Naive thymus-derived CD4-positive, alpha-beta T cell (primary cell): ENCODE measurements around the gene EIF4E1B. TPM values are rescaled to one million over a fixed set of nuclear protein-coding genes. Genes with fewer than 3 reads are reported as not detected.

Source experiments
- ATAC-seq: fragments of 150-1000 bp; cut with Tn5 transposase; 2 replicates; pipeline ENCODE4 v1.10.0; 2021; ENCODE audit warnings: mild to moderate bottlenecking, moderate library complexity
- CTCF ChIA-PET: fragments of 350-600 bp; sonication (Branson Sonifier 250); formaldehyde crosslinking; loops from one replicate; lab custom pipeline; 2021; ENCODE audit warnings: antibody characterized with exemption; lab: Charles Lee
- POLR2A ChIA-PET: fragments of 350-600 bp; sonication (Branson Sonifier 250); formaldehyde crosslinking; loops from one replicate; lab custom pipeline; 2021; ENCODE audit warnings: antibody characterized with exemption, inconsistent platforms; lab: Charles Lee
- DNase-seq, 9 donors: peaks; one replicate each; pipeline versions ENCODE4 v3.0.0 to v3.0.0-alpha.2; 2020 to 2022; ENCODE audit warnings: mixed read lengths in 1 of 9
- H3K27ac ChIP-seq: one replicate; pipeline ENCODE4 v1.7.0; 2013; ENCODE audit warnings: mild to moderate bottlenecking, low read depth, low read length, moderate library complexity
- H3K27me3 ChIP-seq, 2 donors: one replicate each; pipeline ENCODE4 v1.7.0; 2013; ENCODE audit warnings: low read length in 2 of 2, mild to moderate bottlenecking in 2 of 2, moderate library complexity in 2 of 2; ENCODE audit not compliant: control insufficient read depth in 2 of 2, insufficient read depth in 2 of 2
- H3K36me3 ChIP-seq, 3 experiments: 1 replicate in 2 of 3; 2 replicates in 1 of 3; pipeline ENCODE4 v1.7.0; 2013; ENCODE audit warnings: low read length in 3 of 3, mild to moderate bottlenecking in 3 of 3, moderate library complexity in 1 of 3; ENCODE audit not compliant: insufficient read depth in 3 of 3, control insufficient read depth in 2 of 3
- H3K4me1 ChIP-seq, 2 donors: one replicate each; pipeline ENCODE4 v1.7.0; 2013; ENCODE audit warnings: low read length in 2 of 2, mild to moderate bottlenecking in 2 of 2, moderate library complexity in 1 of 2; ENCODE audit not compliant: control insufficient read depth in 2 of 2, insufficient read depth in 2 of 2
- H3K4me3 ChIP-seq: 2 replicates; pipeline ENCODE4 v1.7.0; 2013; ENCODE audit warnings: mild to moderate bottlenecking, low read length
- H3K9me3 ChIP-seq, 3 experiments: 1 replicate in 2 of 3; 2 replicates in 1 of 3; pipeline ENCODE4 v1.7.0; 2013; ENCODE audit warnings: low read length in 3 of 3; ENCODE audit not compliant: control insufficient read depth in 2 of 3
- H3K27ac Mint-ChIP-seq, 9 donors: one replicate each; pipeline ENCODE4 v1.8.0; 2020 to 2022; ENCODE audit warnings: mixed read lengths in 9 of 9, mild to moderate bottlenecking in 8 of 9, moderate library complexity in 5 of 9, inconsistent platforms in 2 of 9
- H3K27me3 Mint-ChIP-seq, 5 donors: one replicate each; pipeline ENCODE4 v1.8.0; 2021 to 2022; ENCODE audit warnings: mixed read lengths in 5 of 5, mild to moderate bottlenecking in 1 of 5
- H3K36me3 Mint-ChIP-seq, 5 donors: one replicate each; pipeline ENCODE4 v1.8.0; 2020 to 2022; ENCODE audit warnings: mixed read lengths in 5 of 5, mild to moderate bottlenecking in 3 of 5, inconsistent platforms in 1 of 5
- H3K4me1 Mint-ChIP-seq, 7 donors: one replicate each; pipeline ENCODE4 v1.8.0; 2020 to 2022; ENCODE audit warnings: mixed read lengths in 7 of 7, mild to moderate bottlenecking in 3 of 7, inconsistent platforms in 1 of 7
- H3K4me3 Mint-ChIP-seq, 10 donors: one replicate each; pipeline ENCODE4 v1.8.0; 2020 to 2022; ENCODE audit warnings: mild to moderate bottlenecking in 10 of 10, mixed read lengths in 10 of 10, moderate library complexity in 6 of 10, inconsistent platforms in 2 of 10
- H3K9me3 Mint-ChIP-seq, 11 donors: one replicate each; pipeline ENCODE4 v1.8.0; 2020 to 2022; ENCODE audit warnings: mixed read lengths in 11 of 11, mild to moderate bottlenecking in 4 of 11, inconsistent platforms in 1 of 11, moderate library complexity in 1 of 11
- intact Hi-C, 2 donors: fragments of 100-400 bp; cut with micrococcal nuclease; formaldehyde crosslinking; loops; one replicate each; pipeline ENCODE4 v1.15.1; 2023
- polyA plus RNA-seq, 2 donors: library from polyadenylated mRNA; unstranded; fragments of 300-500 nt; fragmentation: Illumina TruSeq; gene quantifications; one replicate each; pipeline ENCODE4 v1.2.3, GENCODE V29; 2021
- total RNA-seq, 6 experiments: library from RNA in 5 of 6; stranded (reverse) in 5 of 6; gene quantifications; 1 replicate in 5 of 6; 2 replicates in 1 of 6; pipeline ENCODE4 v1.2.3 and lab custom pipeline; 2021 to 2026

Gene EIF4E1B
- total and polyA plus RNA-seq, 7 experiments from 2014 or later: not detected

- Histone ChIP-seq H3K9me3 (no peaks in the 10 kb centered on the region), H3K4me1 (peaks cover 0 to 14% of the 10 kb centered on the region in 2 donors), H3K36me3 (no peaks in the 10 kb centered on the region), H3K27me3 (peaks cover 4 to 8% of the 10 kb centered on the region in 2 donors), H3K4me3 (no peak overlapping the region), H3K27ac (no peak overlapping the region)
- CTCF ChIA-PET: interaction anchor here (1.0 kb wide), 1 partner anchor 42 kb away, joined by 3 read pairs; no protein-coding TSS in a partner anchor
- intact Hi-C loops: loop anchor here (1.0 to 2.0 kb wide), 5 partner anchors 8 to 889 kb away; partner anchors contain the start of genes GPRIN1 (in 1 of the 2) and TSPAN17 (in 1 of the 2)
- peaks cover 0 to 10% (median 4%) of the 10 kb centered on the region in 5 donors for H3K36me3 Mint-ChIP-seq
- DNase-seq: no peak
- ATAC-seq: no peak
- peaks cover 0 to 2% (median 0%) of the 10 kb centered on the region in 11 donors for H3K9me3 Mint-ChIP-seq
- H3K27me3 Mint-ChIP-seq: peaks cover 46 to 85% (median 51%) of the 10 kb centered on the region in 5 donors
- peaks cover 8 to 23% (median 14%) of the 10 kb centered on the region in 7 donors for H3K4me1 Mint-ChIP-seq
- POLR2A ChIA-PET: no interaction called here
- no peak overlapping the region for H3K27ac Mint-ChIP-seq
- H3K4me3 Mint-ChIP-seq: peak overlapping the region; percentile 38 to 80 (median 60)
Measured at GRCh38 chr5:176618783-176619182, 11.7 kb upstream of the EIF4E1B start.

- ChIA-PET CTCF (interaction anchor here (0.7 to 1.0 kb wide), 2 partner anchors 41 kb away, joined by 3 read pairs; no protein-coding TSS in a partner anchor), POLR2A (no interaction called here)
- ATAC-seq: peak; percentile 92
- H3K27me3 ChIP-seq: peaks cover 4 to 8% of the 10 kb centered on the region in 2 donors
- H3K36me3 ChIP-seq: no peaks in the 10 kb centered on the region
- Mint-ChIP-seq H3K36me3 (peaks cover 0 to 10% (median 4%) of the 10 kb centered on the region in 5 donors), H3K27ac (no peak overlapping the region), H3K4me3 (peak overlapping the region; percentile 40 to 80 (median 60)), H3K4me1 (peaks cover 8 to 23% (median 14%) of the 10 kb centered on the region in 7 donors), H3K27me3 (peaks cover 46 to 85% (median 51%) of the 10 kb centered on the region in 5 donors), H3K9me3 (peaks cover 0 to 2% (median 0%) of the 10 kb centered on the region in 11 donors)
- peak overlapping the region; percentile 13 for H3K4me3 ChIP-seq
- H3K27ac ChIP-seq: no peak overlapping the region
- peak; percentile 34 to 83 (median 63) for DNase-seq
- peaks cover 0 to 14% of the 10 kb centered on the region in 2 donors for H3K4me1 ChIP-seq
- H3K9me3 ChIP-seq: no peaks in the 10 kb centered on the region
- intact Hi-C loops: loop anchor here (1.0 to 2.0 kb wide), 5 partner anchors 9 to 890 kb away; partner anchors contain the start of genes GPRIN1 (in 1 of the 2) and TSPAN17 (in 1 of the 2)
Measured at GRCh38 chr5:176619203-176619568, 11.3 kb upstream of the EIF4E1B start.

DNA sequence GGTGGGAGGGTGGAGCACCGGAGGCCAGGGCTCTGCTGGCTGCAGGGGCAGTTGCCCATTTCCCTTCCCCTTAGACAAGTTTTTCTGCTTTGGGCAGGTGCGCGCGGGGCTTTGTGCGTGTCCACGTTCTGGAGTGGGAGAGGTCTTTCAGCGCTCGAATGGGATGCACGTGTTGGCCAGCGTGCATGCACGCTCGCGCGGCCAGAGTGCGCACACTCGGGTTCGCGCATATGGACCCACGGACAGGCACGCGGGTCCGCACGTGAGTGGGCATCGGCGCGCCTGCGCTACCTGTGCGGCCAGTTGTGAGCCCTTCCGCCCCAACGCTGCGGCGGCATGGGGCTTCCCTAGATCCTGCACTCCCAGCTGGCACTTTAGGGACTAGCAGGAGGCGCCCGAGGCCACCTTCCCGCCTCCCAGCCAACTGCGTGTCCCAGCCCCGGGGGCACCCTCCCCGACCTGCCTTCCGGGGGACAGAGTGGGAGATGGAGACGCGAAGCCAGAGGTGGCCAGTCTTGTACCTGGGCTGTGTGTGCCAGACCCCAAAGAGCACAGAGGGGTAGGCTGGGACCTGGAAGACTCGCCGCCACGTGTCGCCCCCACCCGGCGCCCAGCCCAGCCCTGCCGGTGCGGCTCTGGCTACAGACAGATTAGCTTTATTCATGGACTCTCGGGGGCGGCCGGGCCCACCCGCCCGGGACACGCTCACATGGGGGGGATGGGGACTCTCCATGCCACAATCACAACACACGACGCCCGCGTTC lies 10.7 kb upstream of the EIF4E1B start:
- intact Hi-C loops: loop anchor here (1.0 to 2.0 kb wide), 5 partner anchors 9 to 890 kb away; partner anchors contain the start of genes GPRIN1 (in 1 of the 2) and TSPAN17 (in 1 of the 2)
- Mint-ChIP-seq H3K27me3 (peaks cover 46 to 86% (median 50%) of the 10 kb centered on the region in 5 donors), H3K9me3 (peaks cover 0 to 2% (median 0%) of the 10 kb centered on the region in 11 donors), H3K4me1 (peaks cover 8 to 23% (median 14%) of the 10 kb centered on the region in 7 donors), H3K4me3 (peak overlapping the region; percentile 70 to 85 (median 80)), H3K36me3 (peaks cover 0 to 10% (median 4%) of the 10 kb centered on the region in 5 donors), H3K27ac (no peak overlapping the region)
- peaks cover 4 to 8% of the 10 kb centered on the region in 2 donors for H3K27me3 ChIP-seq
- H3K36me3 ChIP-seq: no peaks in the 10 kb centered on the region
- H3K4me3 ChIP-seq: peak overlapping the region; percentile 13
- ChIA-PET CTCF (interaction anchor here (0.7 kb wide), 1 partner anchor 41 kb away, joined by 3 read pairs; no protein-coding TSS in a partner anchor), POLR2A (interaction anchor here (0.7 kb wide), 1 partner anchor 27 kb away, joined by 3 read pairs; the partner anchor contains the start of gene TSPAN17)
- no peak overlapping the region for H3K27ac ChIP-seq
- ATAC-seq (no peak), DNase-seq (no peak)
- H3K4me1 ChIP-seq: peaks cover 0 to 14% of the 10 kb centered on the region in 2 donors
- H3K9me3 ChIP-seq: no peaks in the 10 kb centered on the region

DNA sequence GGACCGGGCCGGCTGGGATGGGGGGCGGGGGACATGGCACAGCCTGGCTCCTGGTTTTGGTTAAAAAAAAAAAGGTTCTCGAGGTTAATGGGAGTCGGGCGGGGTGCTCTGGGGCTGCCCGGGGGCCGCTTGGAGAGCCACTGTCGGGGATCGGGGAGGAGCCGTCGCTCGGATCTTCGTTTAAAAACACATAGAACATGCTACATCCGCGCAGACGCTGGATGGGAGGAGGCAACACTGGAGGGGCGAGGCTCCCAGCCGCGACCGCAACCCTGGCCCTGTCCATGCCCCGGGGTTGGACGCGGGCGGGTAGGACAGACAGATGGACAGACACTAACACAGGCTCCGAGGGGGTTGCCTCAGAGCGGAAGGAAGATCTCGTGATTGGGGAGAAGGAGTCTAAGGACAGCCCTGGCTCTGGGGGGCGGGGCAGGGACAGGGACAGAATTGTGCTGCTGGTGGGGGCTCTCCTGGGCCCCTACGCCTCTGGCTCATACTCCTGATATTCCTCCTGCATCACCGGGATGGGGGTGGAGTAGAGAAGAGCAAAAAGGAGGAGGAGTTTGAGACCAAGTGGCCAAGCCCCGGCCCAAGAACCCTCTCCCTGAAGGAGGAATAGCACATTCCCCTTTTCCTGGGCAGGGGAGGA lies 10.0 kb upstream of the EIF4E1B start:
- Mint-ChIP-seq H3K4me1 (peaks cover 8 to 23% (median 14%) of the 10 kb centered on the region in 7 donors), H3K27me3 (peaks cover 42 to 84% (median 47%) of the 10 kb centered on the region in 5 donors), H3K4me3 (peak overlapping the region; percentile 70 to 85 (median 80)), H3K9me3 (peaks cover 0 to 2% (median 0%) of the 10 kb centered on the region in 11 donors), H3K27ac (peak overlapping the region in 1 of 9 donors; percentile 15), H3K36me3 (peaks cover 0 to 10% (median 4%) of the 10 kb centered on the region in 5 donors)
- ChIA-PET CTCF (interaction anchor here (1.4 kb wide), 1 partner anchor 40 kb away, joined by 5 read pairs; no protein-coding TSS in a partner anchor), POLR2A (interaction anchor here (0.7 kb wide), 1 partner anchor 26 kb away, joined by 3 read pairs; the partner anchor contains the start of gene TSPAN17)
- intact Hi-C loops: no loop called here
- Histone ChIP-seq H3K27ac (no peak overlapping the region), H3K4me1 (peaks cover 0 to 14% of the 10 kb centered on the region in 2 donors), H3K4me3 (no peak overlapping the region), H3K27me3 (peaks cover 4 to 8% of the 10 kb centered on the region in 2 donors), H3K9me3 (no peaks in the 10 kb centered on the region), H3K36me3 (no peaks in the 10 kb centered on the region)
- DNase-seq (no peak), ATAC-seq (peak; percentile 13)

- POLR2A ChIA-PET: no interaction called here
Measured at GRCh38 chr5:176621661-176622079, 8.8 kb upstream of the EIF4E1B start.

DNA sequence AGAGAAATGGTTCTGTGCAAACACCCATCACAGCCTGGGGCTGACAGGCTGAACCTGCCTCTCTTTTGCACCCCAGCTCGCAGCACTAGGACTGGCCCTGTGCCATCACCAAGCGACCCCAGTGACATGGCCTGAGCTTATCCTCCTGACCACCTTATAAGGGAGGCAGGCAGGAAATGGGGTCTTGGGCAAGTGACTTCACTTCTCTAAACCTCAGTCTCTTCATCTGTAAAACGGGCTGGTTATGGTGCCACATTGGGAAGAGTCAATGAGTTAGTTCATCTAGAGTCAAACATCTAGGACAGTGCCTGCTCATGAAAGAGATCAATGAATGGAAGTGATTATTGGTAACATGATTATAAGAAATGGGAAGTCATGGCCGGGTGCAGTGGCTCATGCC lies 6.3 kb upstream of the EIF4E1B start:
- ChIA-PET CTCF (no interaction called here), POLR2A (no interaction called here)
- Mint-ChIP-seq H3K27ac (no peak overlapping the region), H3K27me3 (peaks cover 31 to 82% (median 42%) of the 10 kb centered on the region in 5 donors), H3K4me1 (peaks cover 5 to 14% (median 10%) of the 10 kb centered on the region in 7 donors), H3K4me3 (no peak overlapping the region), H3K9me3 (peaks cover 0 to 2% (median 0%) of the 10 kb centered on the region in 11 donors), H3K36me3 (peaks cover 0 to 5% (median 0%) of the 10 kb centered on the region in 5 donors)
- Histone ChIP-seq H3K27ac (no peak overlapping the region), H3K9me3 (no peaks in the 10 kb centered on the region), H3K4me3 (no peak overlapping the region), H3K4me1 (peaks cover 0 to 9% of the 10 kb centered on the region in 2 donors), H3K27me3 (peaks cover 0 to 13% of the 10 kb centered on the region in 2 donors), H3K36me3 (no peaks in the 10 kb centered on the region)
- DNase-seq: no peak
- ATAC-seq: no peak
- intact Hi-C loops: no loop called here

More at GRCh38 chr5:176621661-176622079, 8.8 kb upstream of the EIF4E1B start:
- H3K4me3 ChIP-seq: no peak overlapping the region
- Mint-ChIP-seq H3K27ac (no peak overlapping the region), H3K9me3 (peaks cover 0 to 2% (median 0%) of the 10 kb centered on the region in 11 donors), H3K4me1 (peaks cover 8 to 23% (median 14%) of the 10 kb centered on the region in 7 donors), H3K36me3 (peaks cover 0 to 6% (median 4%) of the 10 kb centered on the region in 5 donors), H3K27me3 (peaks cover 33 to 82% (median 37%) of the 10 kb centered on the region in 5 donors), H3K4me3 (no peak overlapping the region)
- H3K27me3 ChIP-seq: peaks cover 4 to 8% of the 10 kb centered on the region in 2 donors
- no peaks in the 10 kb centered on the region for H3K36me3 ChIP-seq
- ATAC-seq: no peak
- no peaks in the 10 kb centered on the region for H3K9me3 ChIP-seq
- peaks cover 0 to 14% of the 10 kb centered on the region in 2 donors for H3K4me1 ChIP-seq
- intact Hi-C loops: no loop called here
- no peak overlapping the region for H3K27ac ChIP-seq
- no peak for DNase-seq
- CTCF ChIA-PET: interaction anchor here (0.6 to 1.4 kb wide), 3 partner anchors 17 to 206 kb away, joined by 3 to 5 read pairs (median 3); no protein-coding TSS in a partner anchor
